Endodermal cell (in vitro differentiated cells): ENCODE results near the gene PADI6. TPM values are rescaled to one million over a fixed set of nuclear protein-coding genes. Genes with fewer than 3 reads are reported as not detected.
A peak's percentile ranks its signal among the peaks of the same experiment; 100 is the strongest.

ENCODE experiments used
- DNase-seq: peaks from one replicate; pipeline ENCODE4 v3.0.0-alpha.2; 2017
- H3K27ac ChIP-seq: 2 replicates; pipeline ENCODE4 v1.5.1; 2013; ENCODE audit warnings: mild to moderate bottlenecking, low read depth, low read length, moderate library complexity
- H3K27me3 ChIP-seq: 2 replicates; pipeline ENCODE4 v1.6.1; 2013; ENCODE audit warnings: mild to moderate bottlenecking, low read length, moderate library complexity; ENCODE audit not compliant: insufficient read depth, control insufficient read depth, poor library complexity, severe bottlenecking
- H3K36me3 ChIP-seq: 2 replicates; pipeline ENCODE4 v1.7.0; 2013; ENCODE audit warnings: mild to moderate bottlenecking, low read length, moderate library complexity; ENCODE audit not compliant: control insufficient read depth, insufficient read depth
- H3K4me1 ChIP-seq: one replicate; pipeline ENCODE4 v1.7.0; 2013; ENCODE audit warnings: low read length; ENCODE audit not compliant: control insufficient read depth, insufficient read depth
- H3K4me3 ChIP-seq: 2 replicates; pipeline ENCODE4 v1.5.1; 2013; ENCODE audit warnings: mild to moderate bottlenecking, low read length, moderate library complexity
- H3K9ac ChIP-seq: 2 replicates; pipeline ENCODE4 v1.6.1; 2013; ENCODE audit warnings: mild to moderate bottlenecking, low read length, moderate library complexity; ENCODE audit not compliant: poor library complexity, severe bottlenecking; ENCODE audit errors: extremely low read depth
- H3K9me3 ChIP-seq: 2 replicates; pipeline ENCODE4 v1.6.1; 2013; ENCODE audit warnings: mild to moderate bottlenecking, low read length, moderate library complexity; ENCODE audit not compliant: control insufficient read depth
- H3K27ac Mint-ChIP-seq: 2 replicates; pipeline ENCODE4 v1.8.0; 2020; ENCODE audit warnings: mixed read lengths
- H3K27me3 Mint-ChIP-seq: 2 replicates; pipeline ENCODE4 v1.8.0; 2021; ENCODE audit warnings: mild to moderate bottlenecking, mixed read lengths; ENCODE audit not compliant: insufficient read depth
- H3K36me3 Mint-ChIP-seq: 2 replicates; pipeline ENCODE4 v1.8.0; 2020; ENCODE audit warnings: low read depth, mixed read lengths
- H3K4me1 Mint-ChIP-seq: 2 replicates; pipeline ENCODE4 v1.8.0; 2020; ENCODE audit warnings: mixed read lengths
- H3K4me3 Mint-ChIP-seq: 2 replicates; pipeline ENCODE4 v1.8.0; 2020; ENCODE audit warnings: mild to moderate bottlenecking, moderate library complexity, mixed read lengths
- H3K9me3 Mint-ChIP-seq: 2 replicates; pipeline ENCODE4 v1.8.0; 2020; ENCODE audit warnings: mild to moderate bottlenecking, mixed read lengths
- WGBS, 2 experiments: methylation state at CpG; one replicate each; pipeline versions ENCODE4 v1.1.5 to v1.1.7; 2013; ENCODE audit warnings: missing lambda C conversion rate in 2 of 2, mixed read lengths in 1 of 2; ENCODE audit not compliant: insufficient coverage in 1 of 2, insufficient read length in 1 of 2; 5-methylcytosine and 5-hydroxymethylcytosine counted together
- total RNA-seq, 2 donors: library from RNA; stranded (reverse); fragmentation: NEBNext Ultra II Directional in 1 of 2; extraction: Animal tissue kit (Norgen Biotek cat#: 25700) in 1 of 2; gene quantifications; 2 replicates in 1 of 2; 3 replicates in 1 of 2; pipeline ENCODE4 v1.2.1, GENCODE V29; 2021
- TF ChIP-seq, protein P1 (sequence below): fragments of 200-600 bp; sonication (generic); conservative IDR thresholded peaks from 2 replicates; pipeline ENCODE4 v1.5.0; 2021; ENCODE audit warnings: antibody characterized with exemption, mild to moderate bottlenecking

PADI6 gene
- total RNA-seq, 2 donors from 2014 or later: not detected

DNA sequence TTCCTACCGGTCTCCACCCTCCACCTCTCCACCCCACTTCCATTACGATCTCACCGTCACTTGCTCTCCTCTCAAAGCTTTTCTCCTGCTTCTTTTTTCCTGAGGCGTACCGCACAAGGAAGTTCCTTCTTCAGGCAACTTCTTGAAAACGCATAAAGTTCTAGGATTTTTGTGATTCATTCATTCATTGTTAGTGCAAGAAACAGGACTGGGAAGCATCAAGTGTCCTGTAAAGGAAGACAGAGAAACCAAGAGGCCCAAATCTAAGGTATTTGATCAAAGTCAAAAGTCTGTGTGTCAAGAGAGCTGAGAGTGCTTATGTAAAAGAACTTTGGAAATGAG lies 68.8 kb downstream of the PADI6 start:
- Mint-ChIP-seq H3K9me3 (no peaks in the 10 kb centered on the region), H3K27me3 (peaks cover 10% of the 10 kb centered on the region), H3K4me3 (peak overlapping the region; percentile 98), H3K4me1 (peaks cover 33% of the 10 kb centered on the region), H3K36me3 (peaks cover 13% of the 10 kb centered on the region), H3K27ac (no peak overlapping the region)
- no peak overlapping the region for H3K9ac ChIP-seq
- TF ChIP-seq, protein P1, sequence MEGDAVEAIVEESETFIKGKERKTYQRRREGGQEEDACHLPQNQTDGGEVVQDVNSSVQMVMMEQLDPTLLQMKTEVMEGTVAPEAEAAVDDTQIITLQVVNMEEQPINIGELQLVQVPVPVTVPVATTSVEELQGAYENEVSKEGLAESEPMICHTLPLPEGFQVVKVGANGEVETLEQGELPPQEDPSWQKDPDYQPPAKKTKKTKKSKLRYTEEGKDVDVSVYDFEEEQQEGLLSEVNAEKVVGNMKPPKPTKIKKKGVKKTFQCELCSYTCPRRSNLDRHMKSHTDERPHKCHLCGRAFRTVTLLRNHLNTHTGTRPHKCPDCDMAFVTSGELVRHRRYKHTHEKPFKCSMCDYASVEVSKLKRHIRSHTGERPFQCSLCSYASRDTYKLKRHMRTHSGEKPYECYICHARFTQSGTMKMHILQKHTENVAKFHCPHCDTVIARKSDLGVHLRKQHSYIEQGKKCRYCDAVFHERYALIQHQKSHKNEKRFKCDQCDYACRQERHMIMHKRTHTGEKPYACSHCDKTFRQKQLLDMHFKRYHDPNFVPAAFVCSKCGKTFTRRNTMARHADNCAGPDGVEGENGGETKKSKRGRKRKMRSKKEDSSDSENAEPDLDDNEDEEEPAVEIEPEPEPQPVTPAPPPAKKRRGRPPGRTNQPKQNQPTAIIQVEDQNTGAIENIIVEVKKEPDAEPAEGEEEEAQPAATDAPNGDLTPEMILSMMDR: no peak
- H3K4me1 ChIP-seq: peaks cover 14% of the 10 kb centered on the region
- H3K27me3 ChIP-seq: no peaks in the 10 kb centered on the region
- no peak overlapping the region for H3K27ac ChIP-seq
- DNase-seq: no peak
- peaks cover 13% of the 10 kb centered on the region for H3K36me3 ChIP-seq
- 33 to 35% methylated on average over 6 of the region's 6 CpGs for WGBS, 2 experiments
- peak overlapping the region; percentile 93 for H3K4me3 ChIP-seq
- H3K9me3 ChIP-seq: no peaks in the 10 kb centered on the region

DNA sequence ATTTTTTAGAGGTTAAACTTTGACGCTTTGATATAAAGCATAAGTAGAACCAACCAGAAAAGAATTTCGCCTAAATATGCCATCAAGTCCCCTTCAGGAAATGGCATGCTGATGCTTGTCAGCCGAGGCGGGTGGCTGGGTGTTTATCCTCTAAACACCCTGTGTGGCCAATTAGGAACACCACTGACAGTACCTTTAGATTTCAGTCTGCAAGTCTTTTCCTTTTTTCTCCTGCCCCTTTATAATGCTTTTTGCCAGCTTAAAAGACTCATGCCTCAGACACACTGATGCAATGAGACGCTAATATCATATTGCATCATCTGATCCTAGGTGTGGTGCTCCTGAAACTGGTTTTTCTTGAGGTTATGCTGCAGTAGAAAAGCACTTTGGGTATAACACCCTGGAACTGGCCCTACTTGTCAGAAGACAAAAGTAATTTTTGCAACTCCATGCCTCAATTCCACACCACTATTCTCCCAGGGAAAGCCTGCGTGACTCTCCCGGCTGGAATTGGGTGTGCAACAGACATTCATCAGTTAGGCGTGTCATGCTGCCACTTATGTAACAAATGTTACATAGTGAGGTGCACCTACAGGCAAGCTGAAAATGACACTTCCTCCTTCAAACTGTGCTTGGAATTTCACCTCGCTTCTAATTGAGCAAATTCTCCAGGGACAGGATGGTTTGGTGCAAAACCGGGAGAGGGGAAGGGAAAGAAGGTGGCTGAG lies 69.4 kb downstream of the PADI6 start:
- Mint-ChIP-seq H3K36me3 (peaks cover 8% of the 10 kb centered on the region), H3K27ac (no peak overlapping the region), H3K4me1 (peaks cover 33% of the 10 kb centered on the region), H3K27me3 (peaks cover 10% of the 10 kb centered on the region), H3K4me3 (peak overlapping the region; percentile 98), H3K9me3 (no peaks in the 10 kb centered on the region)
- H3K27me3 ChIP-seq: no peaks in the 10 kb centered on the region
- TF ChIP-seq, protein P1: no peak
- H3K9me3 ChIP-seq: no peaks in the 10 kb centered on the region
- DNase-seq: no peak
- no peak overlapping the region for H3K27ac ChIP-seq
- H3K4me3 ChIP-seq: peak overlapping the region; percentile 93
- H3K9ac ChIP-seq: no peak overlapping the region
- peaks cover 7% of the 10 kb centered on the region for H3K36me3 ChIP-seq
- 32 to 43% methylated on average over 6 to 10 of the region's 10 CpGs for WGBS, 2 experiments
- H3K4me1 ChIP-seq: peaks cover 10% of the 10 kb centered on the region

DNA sequence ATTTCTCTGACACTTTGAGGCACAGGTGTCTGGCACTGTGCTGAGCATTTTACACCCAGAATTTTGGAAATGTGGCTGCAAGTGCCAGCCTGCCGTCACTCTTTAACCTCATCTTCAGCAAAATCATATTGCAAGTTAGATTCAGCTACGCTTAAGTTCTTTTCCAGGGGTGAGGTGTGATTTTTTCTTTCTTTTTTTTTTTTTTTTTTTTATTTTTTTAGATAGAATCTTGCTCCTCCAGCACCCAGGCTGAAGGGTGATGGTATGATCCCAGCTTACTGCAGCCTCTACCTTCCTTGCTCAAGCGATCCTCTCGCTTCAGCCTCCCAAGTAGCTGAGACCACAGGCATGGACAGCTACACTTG lies 70.0 kb downstream of the PADI6 start:
- Histone ChIP-seq H3K4me1 (peaks cover 4% of the 10 kb centered on the region), H3K9me3 (no peaks in the 10 kb centered on the region), H3K4me3 (no peak overlapping the region), H3K9ac (no peak overlapping the region), H3K36me3 (peaks cover 1% of the 10 kb centered on the region), H3K27me3 (no peaks in the 10 kb centered on the region), H3K27ac (no peak overlapping the region)
- Mint-ChIP-seq H3K27me3 (peaks cover 10% of the 10 kb centered on the region), H3K36me3 (peaks cover 3% of the 10 kb centered on the region), H3K9me3 (no peaks in the 10 kb centered on the region), H3K27ac (no peak overlapping the region), H3K4me3 (no peak overlapping the region), H3K4me1 (peaks cover 29% of the 10 kb centered on the region)
- WGBS, 2 experiments: 80 to 95% methylated on average over 2 to 4 of the region's 4 CpGs
- TF ChIP-seq, protein P1: no peak
- DNase-seq: no peak
